ENCODE data around the gene MYL7.
"Not testable (repeated sequence)": the region's sequence is repeated elsewhere in the genome, so short reads cannot be mapped to it uniquely, and the experiment has no call there.

Gene MYL7

GRCh38 chr7:44171901-44172300 is 30.8 kb upstream of the MYL7 start:
- DNase-seq = not testable (repeated sequence)

GRCh38 chr7:44167920-44168319 is 26.8 kb upstream of the MYL7 start:
- peak; percentile 52 for DNase-seq

DNA sequence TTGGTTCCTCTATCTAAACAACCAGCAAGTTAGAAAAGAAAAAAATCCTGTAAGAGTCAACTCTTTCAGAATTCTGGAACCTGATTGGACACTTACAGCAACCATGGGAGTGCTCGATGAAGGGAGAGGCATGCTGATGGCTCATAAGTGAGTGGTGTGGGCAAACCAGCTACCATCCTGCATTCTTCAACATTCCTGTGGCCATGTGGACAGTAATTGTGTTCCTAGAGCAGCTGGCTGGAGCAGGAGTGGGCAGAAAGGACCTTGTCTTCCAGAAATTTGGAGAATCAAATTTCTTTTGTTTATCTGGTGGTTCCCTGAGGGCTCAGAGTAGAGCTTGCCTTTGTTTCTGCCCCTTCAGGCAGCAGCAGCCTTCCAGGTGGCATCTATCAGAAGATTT is 22.5 kb upstream of the MYL7 start:
- no peak for DNase-seq

DNA sequence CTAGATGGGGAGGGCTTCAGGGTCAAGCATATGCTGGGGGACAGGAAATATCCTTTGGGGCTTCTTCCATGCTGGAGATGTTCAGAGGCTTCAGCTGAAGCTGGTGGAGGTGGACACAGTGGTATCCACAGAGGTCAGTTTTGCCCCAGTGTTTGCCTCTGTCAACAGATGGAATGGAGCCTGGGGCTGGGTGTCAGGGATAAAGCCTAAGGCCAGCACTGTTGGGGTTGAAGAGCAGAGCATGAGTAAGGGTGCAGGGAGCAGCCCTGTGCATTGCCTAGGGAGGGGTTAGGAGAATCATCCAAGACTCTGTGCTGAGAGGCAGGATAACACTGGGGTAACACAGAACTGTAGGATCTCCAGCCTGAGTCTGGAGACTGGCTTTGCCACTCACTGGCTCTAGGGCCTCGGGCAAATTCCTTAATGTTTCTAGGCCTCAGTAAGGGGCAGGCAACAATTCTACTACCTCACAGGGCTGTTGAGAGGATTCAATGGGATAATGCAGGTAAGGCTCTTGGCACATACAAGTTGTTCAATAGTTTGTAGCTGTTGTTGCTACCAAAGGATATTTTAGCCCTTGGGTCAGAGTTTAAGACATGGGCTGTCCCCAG is 21.8 kb upstream of the MYL7 start:
- no peak for DNase-seq

DNA sequence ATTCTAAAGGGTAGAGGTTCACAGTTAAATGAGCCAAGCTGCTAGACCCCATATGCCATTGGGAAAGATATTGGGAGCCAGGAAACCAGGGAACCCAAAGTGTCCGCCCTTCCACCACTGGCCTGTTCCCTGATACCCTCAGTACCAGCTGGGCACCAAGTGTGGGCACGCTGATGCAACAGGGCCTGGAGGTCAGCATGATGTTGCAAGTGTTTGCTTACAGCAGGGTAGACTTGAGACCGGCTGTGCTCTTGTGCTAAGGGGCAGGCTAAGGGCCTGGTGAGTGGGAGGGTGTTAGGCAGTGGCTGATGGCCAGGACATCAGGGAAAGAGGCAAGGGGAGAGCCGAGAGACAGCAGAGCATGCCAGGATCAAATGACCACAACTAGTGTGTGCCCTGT is 21.0 kb upstream of the MYL7 start:
- no peak for DNase-seq

DNA sequence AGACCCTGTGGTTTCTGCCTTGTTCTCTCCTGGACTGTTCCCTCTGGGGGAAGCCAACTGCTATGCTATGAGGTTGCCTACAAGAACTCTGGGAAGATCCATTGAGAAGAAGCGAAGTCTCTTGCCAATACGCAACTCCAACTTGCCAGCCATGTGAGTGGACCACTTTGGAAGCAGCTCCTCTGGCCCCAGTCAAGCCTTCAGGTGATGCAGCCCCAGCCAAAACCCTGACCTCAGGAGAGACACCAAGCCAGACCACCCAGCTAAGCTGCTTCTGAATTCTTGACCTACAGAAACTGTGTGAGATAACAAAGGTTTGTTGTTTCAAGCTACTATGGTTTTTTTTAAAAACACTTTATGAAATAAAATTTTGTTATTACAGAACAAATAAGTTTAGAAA is 20.2 kb upstream of the MYL7 start:
- DNase-seq = no peak

GRCh38 chr7:44159824-44160630 is 18.9 kb upstream of the MYL7 start:
- no peak for DNase-seq

DNA sequence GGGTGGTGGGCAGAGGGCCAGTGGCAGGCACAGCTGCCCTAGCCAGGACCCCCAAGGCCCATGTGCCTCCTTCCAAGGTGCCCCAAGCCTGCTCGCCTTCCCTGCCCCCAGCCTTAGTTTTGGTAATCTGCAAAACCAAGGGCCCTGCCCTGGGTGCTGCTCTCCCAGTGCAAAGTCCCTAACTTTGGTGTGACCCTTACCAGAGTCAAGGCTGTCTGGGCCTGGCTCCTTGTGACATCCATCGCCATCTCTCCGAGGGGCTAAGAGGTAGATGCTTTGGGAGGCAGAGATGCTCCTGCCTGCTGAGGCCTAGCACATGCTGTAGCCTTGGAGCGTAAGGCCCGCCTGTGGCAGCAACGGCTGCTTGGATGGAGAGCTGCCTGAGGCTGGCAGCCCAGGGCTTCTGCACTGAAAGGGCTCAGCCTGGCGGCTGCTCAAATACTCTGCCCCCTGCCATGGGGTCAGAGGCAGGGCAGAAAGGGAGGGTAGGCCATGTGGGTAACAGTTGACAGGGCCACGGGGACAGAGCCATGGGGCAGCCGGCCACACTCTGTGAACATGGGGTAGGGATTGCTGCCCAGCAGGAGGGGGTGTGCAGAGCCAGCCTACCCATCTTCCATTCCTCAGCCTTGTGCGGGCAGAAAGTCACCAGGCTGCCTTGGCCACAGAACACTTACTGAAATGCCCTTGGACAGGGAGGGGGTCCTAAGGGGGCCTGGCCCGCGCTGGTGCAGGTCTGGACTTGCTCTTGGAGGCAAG is 17.9 kb upstream of the MYL7 start:
- DNase-seq = no peak

DNA sequence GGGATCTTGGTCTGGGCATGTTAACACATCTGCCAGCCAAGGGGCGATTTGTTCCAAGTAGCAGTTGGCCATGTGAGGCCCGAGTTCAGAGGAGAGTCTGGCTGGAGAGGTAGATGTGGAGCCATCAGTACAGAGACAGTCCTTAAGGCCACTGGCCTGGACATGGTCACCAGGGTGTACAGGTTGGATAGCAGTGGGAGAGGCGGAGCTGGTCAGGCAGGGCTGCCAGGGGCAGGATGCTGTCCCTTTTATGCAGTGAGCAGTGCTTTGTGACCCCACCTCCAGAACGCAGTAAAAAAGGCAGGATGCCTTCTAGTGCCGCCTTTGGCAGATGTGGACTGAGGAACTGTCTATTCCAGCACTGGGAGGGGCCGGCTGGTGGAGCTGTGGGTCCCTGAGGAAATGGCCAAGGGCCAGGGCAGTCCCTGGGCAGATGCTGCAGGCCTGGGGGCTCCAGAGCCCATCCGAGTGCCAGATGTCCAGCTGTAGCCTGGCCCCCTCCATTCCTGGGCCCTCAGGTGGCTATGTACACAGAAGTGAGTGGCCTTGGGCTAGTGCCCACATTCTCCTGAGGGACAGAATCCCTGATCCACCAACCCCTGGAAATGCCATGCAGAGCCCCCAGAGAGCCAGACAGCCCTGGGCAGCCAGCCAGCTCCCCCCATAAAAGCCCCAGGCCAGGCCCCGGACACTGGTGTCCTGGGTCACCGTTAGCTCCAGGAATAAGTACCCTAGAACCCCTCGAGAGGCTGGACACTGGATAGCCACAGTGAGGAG is 17.2 kb upstream of the MYL7 start:
- no peak for DNase-seq

DNA sequence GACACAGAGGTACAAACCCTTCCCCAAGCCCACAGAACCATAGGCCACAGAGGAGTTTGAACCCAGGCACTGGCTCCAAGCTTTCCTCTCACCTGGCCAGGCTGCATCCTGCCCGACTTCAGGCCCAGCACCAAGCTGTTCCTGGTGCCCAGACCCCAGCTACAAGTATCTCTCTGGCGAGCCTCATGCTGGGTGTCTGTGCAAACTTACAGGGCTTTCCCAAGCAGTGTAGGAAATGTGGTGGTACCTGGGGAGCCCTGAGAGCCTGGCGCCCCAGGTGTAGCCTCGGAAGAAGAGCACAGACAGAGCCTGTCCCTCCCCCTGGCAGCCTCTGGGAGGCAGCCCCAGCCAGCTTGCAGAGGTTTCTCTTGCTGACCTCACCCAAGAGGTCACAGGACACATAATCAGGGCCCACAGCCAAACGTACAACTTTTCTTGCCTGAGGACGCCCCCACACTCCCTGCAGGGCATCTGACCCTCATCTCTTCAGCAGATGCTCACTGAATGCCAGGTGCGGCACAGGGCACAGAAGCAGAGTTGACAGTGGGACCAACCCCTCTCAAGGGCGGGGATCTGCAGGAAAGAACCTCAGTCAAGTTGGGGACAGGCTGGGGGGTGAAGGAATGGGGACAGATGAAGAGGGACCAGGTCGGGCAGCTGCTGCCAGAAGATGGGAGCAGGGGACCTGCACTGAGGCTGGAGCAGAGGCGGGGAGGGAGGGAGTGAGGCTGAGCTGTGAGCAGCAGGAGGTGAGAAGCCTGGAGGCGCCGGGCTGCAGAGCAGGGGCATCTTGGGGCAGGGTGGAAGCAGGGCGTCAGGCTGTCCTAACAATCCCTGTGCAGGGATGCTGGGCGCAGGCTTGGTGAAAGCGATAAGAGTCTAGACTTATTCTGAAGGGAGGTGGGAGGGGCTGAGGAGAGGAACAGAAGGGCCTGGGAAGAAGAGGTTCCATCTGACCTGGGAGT is 16.3 kb upstream of the MYL7 start:
- no peak for DNase-seq

GRCh38 chr7:44156453-44157010 is 15.4 kb upstream of the MYL7 start:
- DNase-seq = no peak

GRCh38 chr7:44155191-44156185 is 14.4 kb upstream of the MYL7 start:
- no peak for DNase-seq

DNA sequence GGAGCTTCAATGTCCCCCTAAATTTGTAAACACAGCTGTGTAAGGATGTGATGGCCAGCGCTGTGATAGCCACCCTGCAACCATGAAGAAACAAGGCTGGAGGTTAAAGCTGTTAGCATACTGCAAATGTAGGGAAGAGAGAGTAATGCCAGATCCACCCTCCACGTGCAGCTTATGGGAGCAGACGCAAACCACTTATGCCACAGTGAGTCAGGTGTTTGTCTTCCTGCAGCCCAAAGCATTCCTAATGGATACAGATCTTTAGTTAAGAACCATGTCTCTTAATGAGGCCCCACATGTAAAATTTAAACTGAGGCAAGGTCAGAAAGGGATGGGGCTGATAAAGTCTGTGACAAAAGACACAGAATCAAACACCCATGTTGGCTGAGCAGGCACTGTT is 13.6 kb upstream of the MYL7 start:
- DNase-seq = no peak

GRCh38 chr7:44153948-44154335 is 12.8 kb upstream of the MYL7 start:
- no peak for DNase-seq

DNA sequence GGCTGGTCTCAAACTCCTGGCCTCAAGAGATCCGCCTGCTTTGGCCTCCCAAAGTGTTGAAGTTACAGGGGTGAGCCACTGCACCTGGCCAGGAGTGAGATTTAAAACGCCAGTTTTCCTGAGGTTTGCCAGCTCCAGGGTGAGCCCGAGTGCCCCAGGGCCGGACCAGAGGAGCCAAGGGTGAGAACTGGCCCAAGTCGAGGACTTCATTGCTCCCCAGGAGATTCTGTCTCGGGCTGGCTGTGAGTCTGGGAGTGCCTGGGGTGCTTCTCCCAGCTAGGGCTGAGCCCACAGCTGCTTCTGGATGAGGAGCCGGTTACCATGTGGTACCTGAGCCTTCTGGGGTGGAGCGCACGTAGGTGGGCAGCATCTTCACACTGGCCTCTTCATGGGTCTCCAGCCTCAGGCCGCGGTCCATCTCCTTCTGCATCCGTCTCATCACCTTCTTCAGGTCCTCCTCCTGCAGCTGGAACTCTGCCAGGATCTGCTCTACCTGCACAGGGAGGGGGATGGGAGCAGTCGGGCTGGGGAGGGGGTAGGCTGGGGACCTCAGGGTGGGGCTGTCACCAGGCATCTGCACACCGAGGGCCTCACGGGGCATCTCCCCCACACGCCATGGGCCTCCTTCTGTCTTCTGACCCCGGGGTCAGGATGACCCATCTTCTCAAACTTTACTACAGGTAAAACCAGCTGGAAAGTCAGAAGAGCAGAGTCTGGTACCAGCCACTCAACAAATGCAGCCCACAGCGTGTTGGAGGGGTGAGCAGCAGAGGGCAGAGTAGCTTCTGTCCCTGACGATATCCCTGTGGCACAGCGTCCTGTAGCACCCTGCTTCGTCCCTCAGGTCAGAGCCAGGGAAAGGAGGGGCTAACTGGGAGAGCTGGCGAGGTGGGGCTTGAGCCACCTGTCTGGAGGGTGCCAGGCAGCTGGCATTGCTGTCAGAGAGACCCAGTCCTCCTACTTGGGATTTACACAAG is 12.1 kb upstream of the MYL7 start:
- DNase-seq = no peak

- no peak for DNase-seq
These were observed 10.8 kb upstream of the MYL7 start for GRCh38 chr7:44151956-44152355.

- no peak for DNase-seq
These were observed 10.1 kb upstream of the MYL7 start for GRCh38 chr7:44150966-44151941.

- no peak for DNase-seq
These were observed 9.3 kb upstream of the MYL7 start for GRCh38 chr7:44150466-44150832.
